MM.1S (cell line): Measurements from ENCODE around the gene TM2D1.

Experiments
- CTCF ChIP-seq: fragments of 300-600 bp; sonication (generic); IDR thresholded peaks from 2 replicates; pipeline ENCODE4 v1.5.1; 2016; ENCODE audit warnings: antibody characterized with exemption, low read length, mixed read lengths
- EZH2phosphoT487 ChIP-seq: fragments of 300-600 bp; sonication (generic); IDR thresholded peaks from 2 replicates; pipeline ENCODE4 v1.6.1; 2018; ENCODE audit warnings: antibody characterized with exemption, low read length

GRCh38 chr1:61674221-61674620 is 50.7 kb downstream of the TM2D1 start:
- TF ChIP-seq CTCF: no peak
- TF ChIP-seq EZH2phosphoT487: no peak
